Nephron (organoid): ENCODE results near the gene PARD6G.

ENCODE experiments used
- H3K27ac Mint-ChIP-seq, 3 experiments: 2 replicates each; pipeline ENCODE4 v1.8.0; 2020; ENCODE audit warnings: mixed read lengths in 3 of 3, mild to moderate bottlenecking in 2 of 3, moderate library complexity in 1 of 3
- H3K27me3 Mint-ChIP-seq: 2 replicates; pipeline ENCODE4 v1.8.0; 2021; ENCODE audit warnings: low read depth, mild to moderate bottlenecking, moderate library complexity, mixed read lengths
- H3K36me3 Mint-ChIP-seq: 2 replicates; pipeline ENCODE4 v1.8.0; 2020; ENCODE audit warnings: low read depth, mixed read lengths
- H3K4me1 Mint-ChIP-seq: 2 replicates; pipeline ENCODE4 v1.8.0; 2020; ENCODE audit warnings: mixed read lengths
- H3K4me3 Mint-ChIP-seq, 3 experiments: 2 replicates each; pipeline ENCODE4 v1.8.0; 2020; ENCODE audit warnings: mild to moderate bottlenecking in 3 of 3, mixed read lengths in 3 of 3, moderate library complexity in 2 of 3
- H3K9me3 Mint-ChIP-seq: 2 replicates; pipeline ENCODE4 v1.8.0; 2020; ENCODE audit warnings: mixed read lengths
- TF ChIP-seq, protein P1 (sequence below), 3 experiments: fragments of 200-600 bp; sonication (generic); IDR thresholded peaks; one replicate each; pipeline ENCODE4 v1.5.0; 2021; ENCODE audit warnings: antibody characterized with exemption in 3 of 3; ENCODE audit not compliant: unreplicated experiment in 3 of 3

Gene PARD6G

DNA sequence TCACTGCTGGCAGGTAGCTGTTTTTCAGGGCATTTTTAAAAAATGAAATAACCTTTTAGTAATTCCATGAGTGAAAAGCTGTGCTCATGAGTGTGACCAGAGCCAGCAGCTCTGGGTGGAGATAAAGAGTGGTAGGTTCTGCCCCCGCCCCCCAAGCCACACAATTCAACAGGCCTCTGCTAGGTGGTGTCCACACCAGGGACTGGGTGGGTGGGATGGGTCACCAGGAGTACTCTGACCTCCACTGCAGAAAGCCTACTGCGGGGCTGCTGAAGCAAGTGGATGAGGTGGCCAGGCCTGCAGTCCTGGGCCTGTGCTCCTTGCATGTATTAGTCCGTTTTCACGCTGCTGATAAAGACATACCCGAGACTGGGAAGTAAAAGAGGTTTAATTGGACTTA is 15.3 kb downstream of the PARD6G start:
- peaks cover 4% of the 10 kb centered on the region for H3K36me3 Mint-ChIP-seq
- H3K4me1 Mint-ChIP-seq = peaks cover 34% of the 10 kb centered on the region
- TF ChIP-seq, protein P1, sequence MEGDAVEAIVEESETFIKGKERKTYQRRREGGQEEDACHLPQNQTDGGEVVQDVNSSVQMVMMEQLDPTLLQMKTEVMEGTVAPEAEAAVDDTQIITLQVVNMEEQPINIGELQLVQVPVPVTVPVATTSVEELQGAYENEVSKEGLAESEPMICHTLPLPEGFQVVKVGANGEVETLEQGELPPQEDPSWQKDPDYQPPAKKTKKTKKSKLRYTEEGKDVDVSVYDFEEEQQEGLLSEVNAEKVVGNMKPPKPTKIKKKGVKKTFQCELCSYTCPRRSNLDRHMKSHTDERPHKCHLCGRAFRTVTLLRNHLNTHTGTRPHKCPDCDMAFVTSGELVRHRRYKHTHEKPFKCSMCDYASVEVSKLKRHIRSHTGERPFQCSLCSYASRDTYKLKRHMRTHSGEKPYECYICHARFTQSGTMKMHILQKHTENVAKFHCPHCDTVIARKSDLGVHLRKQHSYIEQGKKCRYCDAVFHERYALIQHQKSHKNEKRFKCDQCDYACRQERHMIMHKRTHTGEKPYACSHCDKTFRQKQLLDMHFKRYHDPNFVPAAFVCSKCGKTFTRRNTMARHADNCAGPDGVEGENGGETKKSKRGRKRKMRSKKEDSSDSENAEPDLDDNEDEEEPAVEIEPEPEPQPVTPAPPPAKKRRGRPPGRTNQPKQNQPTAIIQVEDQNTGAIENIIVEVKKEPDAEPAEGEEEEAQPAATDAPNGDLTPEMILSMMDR (IDR thresholded peaks at IDR 0.05; ENCODE audit: unreplicated experiment in 3 of 3) = no peak
- H3K4me3 Mint-ChIP-seq = no peak overlapping the region
- H3K27ac Mint-ChIP-seq = peak overlapping the region in 1 of 3 experiments; percentile 26
- H3K9me3 Mint-ChIP-seq = peaks cover 11% of the 10 kb centered on the region
- H3K27me3 Mint-ChIP-seq = no peaks in the 10 kb centered on the region

DNA sequence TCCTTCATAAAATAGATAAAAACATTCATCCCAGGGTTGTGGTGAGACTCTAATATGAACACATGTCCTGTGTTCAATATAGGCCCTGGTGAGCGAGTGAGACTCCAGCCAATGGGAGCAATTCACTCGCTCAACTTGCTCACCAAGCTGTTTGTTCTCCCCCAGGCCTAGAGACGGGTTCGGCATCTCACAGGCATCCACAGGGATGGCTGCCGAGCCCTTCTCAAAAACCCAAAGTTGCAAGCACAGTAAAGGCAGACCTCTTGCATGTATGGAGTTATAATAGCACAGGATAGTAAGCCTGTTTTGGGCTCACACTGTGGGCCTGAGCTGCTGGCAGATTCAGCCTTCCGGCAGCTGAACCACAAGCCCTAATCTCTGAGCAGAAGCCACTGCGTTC is 15.7 kb downstream of the PARD6G start:
- H3K36me3 Mint-ChIP-seq = peaks cover 4% of the 10 kb centered on the region
- peaks cover 7% of the 10 kb centered on the region for H3K9me3 Mint-ChIP-seq
- H3K4me3 Mint-ChIP-seq = no peak overlapping the region
- peaks cover 34% of the 10 kb centered on the region for H3K4me1 Mint-ChIP-seq
- H3K27ac Mint-ChIP-seq = peak overlapping the region in 1 of 3 experiments; percentile 26
- H3K27me3 Mint-ChIP-seq = no peaks in the 10 kb centered on the region
- TF ChIP-seq, protein P1 (IDR thresholded peaks at IDR 0.05; ENCODE audit: unreplicated experiment in 3 of 3) = no peak

DNA sequence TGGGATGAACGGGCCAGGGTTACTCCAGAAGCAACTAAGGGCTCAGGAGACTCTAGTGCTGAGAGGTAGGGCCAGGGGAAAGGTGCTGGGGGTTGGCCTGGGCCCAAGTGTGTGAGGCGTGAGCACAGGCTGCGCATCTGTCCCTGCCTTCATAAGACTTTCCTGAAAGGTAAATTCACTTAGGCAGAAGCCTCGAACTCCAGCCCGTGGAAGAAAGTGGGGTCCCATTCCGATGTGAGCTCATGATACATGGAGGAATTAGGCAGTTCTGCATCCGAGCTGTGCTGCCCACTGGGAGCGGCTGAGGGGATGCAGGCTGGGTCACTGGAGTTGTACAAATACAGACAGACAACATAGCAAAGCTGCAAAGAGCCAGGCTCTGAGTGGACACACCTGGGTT is 16.2 kb downstream of the PARD6G start:
- Mint-ChIP-seq H3K4me1 (peaks cover 34% of the 10 kb centered on the region), H3K9me3 (peaks cover 3% of the 10 kb centered on the region), H3K4me3 (no peak overlapping the region), H3K36me3 (no peaks in the 10 kb centered on the region), H3K27me3 (no peaks in the 10 kb centered on the region), H3K27ac (no peak overlapping the region)
- TF ChIP-seq, protein P1 (IDR thresholded peaks at IDR 0.05; ENCODE audit: unreplicated experiment in 3 of 3) = no peak

DNA sequence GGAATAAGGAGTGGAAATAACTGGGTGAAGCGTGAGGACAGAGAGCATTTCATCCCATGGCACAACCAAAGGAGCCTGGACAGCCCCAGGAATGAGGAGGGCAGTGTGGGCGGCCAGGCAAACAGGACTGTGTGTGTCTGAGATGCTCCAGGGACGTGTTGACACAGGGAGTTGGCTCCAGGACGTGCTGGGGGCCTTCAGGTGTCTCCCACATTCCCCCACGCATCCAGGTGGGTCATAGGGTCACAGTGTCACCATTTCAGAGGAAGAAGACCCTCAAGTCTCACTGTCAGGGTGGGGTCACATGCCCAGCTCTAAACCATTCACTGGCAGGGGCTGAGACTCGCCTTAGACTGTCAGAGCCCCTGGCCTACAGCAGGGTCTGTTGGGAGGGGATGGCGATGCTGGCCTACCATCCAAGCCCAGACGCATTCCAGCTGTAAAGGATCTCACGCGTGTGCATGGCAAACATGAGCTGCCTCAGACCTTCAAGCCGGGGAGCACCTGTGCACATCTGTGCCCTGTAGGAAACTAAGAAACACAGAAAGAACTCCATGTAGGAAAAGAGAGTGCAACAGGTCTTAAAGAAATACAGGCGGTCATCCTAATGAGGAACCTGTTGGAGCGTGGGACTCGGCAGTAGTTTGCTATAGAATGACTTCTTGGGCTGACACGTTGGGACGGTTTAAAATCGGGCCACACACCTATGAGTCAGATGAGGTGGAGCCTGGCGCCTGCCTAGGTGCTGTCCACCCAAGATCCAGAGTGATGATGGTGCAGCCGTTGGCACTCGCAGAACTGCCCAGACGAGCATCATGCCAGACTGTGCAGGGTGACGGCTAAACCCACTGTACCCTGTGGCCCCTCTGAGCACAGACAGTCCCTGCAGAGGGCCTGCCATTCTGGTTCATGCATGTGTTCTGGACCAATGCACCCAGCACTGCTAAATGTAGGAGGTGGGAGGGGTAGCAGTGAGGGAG is 17.3 kb downstream of the PARD6G start:
- H3K4me3 Mint-ChIP-seq = no peak overlapping the region
- peaks cover 34% of the 10 kb centered on the region for H3K4me1 Mint-ChIP-seq
- no peaks in the 10 kb centered on the region for H3K9me3 Mint-ChIP-seq
- H3K27ac Mint-ChIP-seq = peak overlapping the region in 2 of 3 experiments; percentile 50 to 53
- TF ChIP-seq, protein P1 (IDR thresholded peaks at IDR 0.05; ENCODE audit: unreplicated experiment in 3 of 3) = no peak
- H3K27me3 Mint-ChIP-seq = no peaks in the 10 kb centered on the region
- H3K36me3 Mint-ChIP-seq = no peaks in the 10 kb centered on the region

DNA sequence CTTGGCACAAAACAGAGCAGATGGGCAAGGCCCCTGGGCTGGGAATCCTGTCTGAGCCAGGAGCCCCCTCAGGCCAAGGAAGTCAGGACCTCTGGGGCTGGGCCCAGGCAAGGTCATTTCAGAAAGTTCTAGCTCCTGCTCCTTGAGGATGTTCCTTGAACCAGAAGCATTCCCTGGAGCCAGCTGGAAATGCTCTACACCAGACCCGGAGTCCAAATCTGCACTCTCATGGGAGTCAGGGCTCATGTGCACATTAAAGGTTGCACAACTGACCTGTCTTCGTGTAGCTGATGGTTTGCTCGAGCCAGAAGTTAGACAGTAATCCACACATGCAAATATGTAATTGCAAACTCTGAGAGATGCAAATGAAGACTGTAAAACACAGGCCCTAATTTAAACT is 18.0 kb downstream of the PARD6G start:
- no peaks in the 10 kb centered on the region for H3K27me3 Mint-ChIP-seq
- TF ChIP-seq, protein P1 (IDR thresholded peaks at IDR 0.05; ENCODE audit: unreplicated experiment in 3 of 3) = no peak
- no peaks in the 10 kb centered on the region for H3K36me3 Mint-ChIP-seq
- no peak overlapping the region for H3K4me3 Mint-ChIP-seq
- peak overlapping the region in 2 of 3 experiments; percentile 37 to 50 for H3K27ac Mint-ChIP-seq
- H3K9me3 Mint-ChIP-seq = no peaks in the 10 kb centered on the region
- peaks cover 34% of the 10 kb centered on the region for H3K4me1 Mint-ChIP-seq
